ENCODE data around the gene GSX1. TPM values are rescaled to one million over a fixed set of nuclear protein-coding genes. Genes with fewer than 3 reads are reported as not detected.

Gene GSX1
- total RNA-seq, 1 donor from 2014 or later = not detected

GRCh38 chr13:27826379-27827353, 34.4 kb downstream of the GSX1 start:
- Mint-ChIP-seq H3K27ac (no peak overlapping the region), H3K4me1 (peaks cover 6% of the 10 kb centered on the region), H3K27me3 (peaks cover 61% of the 10 kb centered on the region), H3K36me3 (ENCODE audit: low read depth) (no peaks in the 10 kb centered on the region), H3K4me3 (no peak overlapping the region), H3K9me3 (no peaks in the 10 kb centered on the region)
- TF ChIP-seq CTCF (IDR thresholded peaks at IDR 0.05) = peak; percentile 96
- intact Hi-C loops (cut with micrococcal nuclease) = loop anchor here (1.0 to 2.0 kb wide), 7 partner anchors 92 to 879 kb away; partner anchors contain the start of gene PDX1
- CTCF ChIA-PET = interaction anchor here (0.6 to 8.3 kb wide), 49 partner anchors 8 to 970 kb away, joined by 3 to 230 read pairs (median 5); partner anchors contain the start of genes CDX2 and GTF3A
- POLR2A ChIA-PET = interaction anchor here (1.1 kb wide), 1 partner anchor 465 kb away, joined by 3 read pairs; no protein-coding TSS in a partner anchor
- ATAC-seq (ENCODE audit: low read depth) = peak; percentile 53
- peak; percentile 65 for DNase-seq

GRCh38 chr13:27827646-27828045, 35.4 kb downstream of the GSX1 start:
- intact Hi-C loops (cut with micrococcal nuclease) = loop anchor here (2.0 kb wide), 1 partner anchor 91 kb away; the partner anchor contains the start of gene PDX1
- ChIA-PET POLR2A (no interaction called here), CTCF (interaction anchor here (1.0 to 8.3 kb wide), 16 partner anchors 9 to 842 kb away, joined by 3 to 230 read pairs (median 18); partner anchors contain the start of gene GTF3A)
- no peak for ATAC-seq (ENCODE audit: low read depth)
- Mint-ChIP-seq H3K4me3 (no peak overlapping the region), H3K9me3 (no peaks in the 10 kb centered on the region), H3K4me1 (peaks cover 6% of the 10 kb centered on the region), H3K27ac (no peak overlapping the region), H3K27me3 (peaks cover 58% of the 10 kb centered on the region), H3K36me3 (ENCODE audit: low read depth) (no peaks in the 10 kb centered on the region)
- DNase-seq = no peak
- TF ChIP-seq CTCF (IDR thresholded peaks at IDR 0.05) = no peak

- no peaks in the 10 kb centered on the region for H3K36me3 Mint-ChIP-seq (ENCODE audit: low read depth)
- peak overlapping the region; percentile 52 for H3K4me3 Mint-ChIP-seq
- intact Hi-C loops (cut with micrococcal nuclease) = loop anchor here (1.0 to 2.0 kb wide), 3 partner anchors 123 to 967 kb away; no protein-coding TSS in a partner anchor
- POLR2A ChIA-PET = no interaction called here
- ATAC-seq (ENCODE audit: low read depth) = peak; percentile 93
- H3K4me1 Mint-ChIP-seq = peaks cover 6% of the 10 kb centered on the region
- peak; percentile 76 for DNase-seq
- peak; percentile 86 for TF ChIP-seq CTCF (IDR thresholded peaks at IDR 0.05)
- no peaks in the 10 kb centered on the region for H3K9me3 Mint-ChIP-seq
- CTCF ChIA-PET = interaction anchor here (0.6 to 8.3 kb wide), 26 partner anchors 8 to 1013 kb away, joined by 3 to 230 read pairs (median 4); no protein-coding TSS in a partner anchor
- H3K27ac Mint-ChIP-seq = no peak overlapping the region
- H3K27me3 Mint-ChIP-seq = peaks cover 45% of the 10 kb centered on the region
Observed at GRCh38 chr13:27830010-27830409, 37.7 kb downstream of the GSX1 start.

GRCh38 chr13:27833206-27833605, 40.9 kb downstream of the GSX1 start:
- Mint-ChIP-seq H3K4me3 (no peak overlapping the region), H3K27ac (no peak overlapping the region), H3K4me1 (peaks cover 2% of the 10 kb centered on the region), H3K36me3 (ENCODE audit: low read depth) (no peaks in the 10 kb centered on the region), H3K9me3 (no peaks in the 10 kb centered on the region), H3K27me3 (peaks cover 28% of the 10 kb centered on the region)
- no peak for ATAC-seq (ENCODE audit: low read depth)
- ChIA-PET POLR2A (no interaction called here), CTCF (no interaction called here)
- no peak for DNase-seq
- TF ChIP-seq CTCF (IDR thresholded peaks at IDR 0.05) = no peak
- intact Hi-C loops (cut with micrococcal nuclease) = no loop called here

- no peak for TF ChIP-seq CTCF (IDR thresholded peaks at IDR 0.05)
- H3K27ac Mint-ChIP-seq = no peak overlapping the region
- H3K4me1 Mint-ChIP-seq = peaks cover 2% of the 10 kb centered on the region
- CTCF ChIA-PET = no interaction called here
- peaks cover 29% of the 10 kb centered on the region for H3K27me3 Mint-ChIP-seq
- no peaks in the 10 kb centered on the region for H3K9me3 Mint-ChIP-seq
- POLR2A ChIA-PET = no interaction called here
- intact Hi-C loops (cut with micrococcal nuclease) = no loop called here
- H3K36me3 Mint-ChIP-seq (ENCODE audit: low read depth) = no peaks in the 10 kb centered on the region
- no peak for ATAC-seq (ENCODE audit: low read depth)
- no peak overlapping the region for H3K4me3 Mint-ChIP-seq
- DNase-seq = no peak
Observed at GRCh38 chr13:27834095-27834494, 41.8 kb downstream of the GSX1 start.

All from activated B cell treated with CpG ODN at 0.5 μM for 24 hours (primary cell).